ENCODE results near the gene EIF4H. TPM values are rescaled to one million over a fixed set of nuclear protein-coding genes. Genes with fewer than 3 reads are reported as not detected.

The EIF4H gene
- total RNA-seq, 1 experiment from 2014 or later: 453 TPM

DNA sequence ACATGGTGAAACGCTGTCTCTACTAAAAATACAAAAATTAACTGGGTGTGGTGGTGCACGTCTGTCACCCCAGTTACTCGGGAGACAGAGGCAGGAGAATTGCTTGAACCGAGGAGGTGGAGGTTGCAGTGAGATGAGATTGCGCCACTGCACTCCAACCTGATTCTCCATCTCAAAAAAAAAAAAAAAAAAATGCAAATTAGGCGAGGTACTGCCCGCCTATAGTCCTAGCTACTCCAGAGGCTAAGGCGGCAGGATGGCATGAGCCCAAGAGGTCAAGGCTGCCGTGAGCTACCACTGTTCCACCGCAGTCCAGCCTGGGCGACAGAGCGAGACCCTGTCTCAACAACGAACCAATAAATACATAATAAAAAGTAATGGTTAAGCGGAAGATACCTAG, 1.1 kb upstream of the EIF4H start:
- peak overlapping the region; percentile 95 for H3K4me3 ChIP-seq (ENCODE audit: low read depth, low read length, poor library complexity, severe bottlenecking)

DNA sequence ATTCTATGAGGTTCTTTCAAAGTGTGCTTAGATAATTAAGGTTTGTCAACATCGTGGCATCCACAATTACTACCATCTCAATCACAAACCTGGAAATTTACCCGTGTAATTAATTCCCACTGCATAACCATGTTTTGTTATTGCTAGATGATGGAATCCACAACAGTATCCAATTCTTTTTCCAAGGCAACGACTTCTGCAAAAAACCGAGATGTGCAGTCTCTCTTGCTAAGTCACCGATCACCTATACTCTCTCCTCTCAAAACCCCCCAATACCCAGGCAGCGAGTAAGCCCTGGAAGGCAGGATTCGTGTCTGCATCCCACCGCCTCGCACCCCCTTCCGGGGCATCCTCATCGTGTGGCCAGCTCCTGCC, 678 bp upstream of the EIF4H start:
- Histone ChIP-seq H3K4me1 (ENCODE audit: insufficient read depth, low read length, poor library complexity, severe bottlenecking) (peaks cover 36% of the 10 kb centered on the region), H3K36me3 (ENCODE audit: insufficient read depth, low read length, poor library complexity, severe bottlenecking) (peaks cover 22% of the 10 kb centered on the region), H3K9me3 (ENCODE audit: low read depth, low read length, poor library complexity, severe bottlenecking) (no peaks in the 10 kb centered on the region), H3K4me3 (ENCODE audit: low read depth, low read length, poor library complexity, severe bottlenecking) (peak overlapping the region; percentile 95), H3K27ac (ENCODE audit: low read depth, low read length, poor library complexity, severe bottlenecking) (peak overlapping the region; percentile 97), H3K27me3 (replicated peaks; ENCODE audit: insufficient read depth, low read depth, low read length, poor library complexity) (no peaks in the 10 kb centered on the region)
- DNase-seq (ENCODE audit: low spot score): no peak
- TSS peak; percentile 63 for BruUV-seq (replicated peaks)
- TF ChIP-seq, protein P1, sequence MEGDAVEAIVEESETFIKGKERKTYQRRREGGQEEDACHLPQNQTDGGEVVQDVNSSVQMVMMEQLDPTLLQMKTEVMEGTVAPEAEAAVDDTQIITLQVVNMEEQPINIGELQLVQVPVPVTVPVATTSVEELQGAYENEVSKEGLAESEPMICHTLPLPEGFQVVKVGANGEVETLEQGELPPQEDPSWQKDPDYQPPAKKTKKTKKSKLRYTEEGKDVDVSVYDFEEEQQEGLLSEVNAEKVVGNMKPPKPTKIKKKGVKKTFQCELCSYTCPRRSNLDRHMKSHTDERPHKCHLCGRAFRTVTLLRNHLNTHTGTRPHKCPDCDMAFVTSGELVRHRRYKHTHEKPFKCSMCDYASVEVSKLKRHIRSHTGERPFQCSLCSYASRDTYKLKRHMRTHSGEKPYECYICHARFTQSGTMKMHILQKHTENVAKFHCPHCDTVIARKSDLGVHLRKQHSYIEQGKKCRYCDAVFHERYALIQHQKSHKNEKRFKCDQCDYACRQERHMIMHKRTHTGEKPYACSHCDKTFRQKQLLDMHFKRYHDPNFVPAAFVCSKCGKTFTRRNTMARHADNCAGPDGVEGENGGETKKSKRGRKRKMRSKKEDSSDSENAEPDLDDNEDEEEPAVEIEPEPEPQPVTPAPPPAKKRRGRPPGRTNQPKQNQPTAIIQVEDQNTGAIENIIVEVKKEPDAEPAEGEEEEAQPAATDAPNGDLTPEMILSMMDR (conservative IDR thresholded peaks at IDR 0.05; ENCODE audit: low read depth, low read length): no peak
- no peak for TF ChIP-seq EZH2 (IDR thresholded peaks at IDR 0.05; ENCODE audit: borderline replicate concordance, low read depth, low read length, poor library complexity, severe bottlenecking)
- CTCF ChIA-PET: interaction anchor here (1.0 kb wide), 1 partner anchor 29 kb away, joined by 3 read pairs; no protein-coding TSS in a partner anchor
- POLR2A ChIA-PET (ENCODE audit: low non-redundant PET): no interaction called here
- intact Hi-C loops (cut with micrococcal nuclease; ENCODE audit: unreplicated experiment): no loop called here

More for the DNA sequence above, 1.1 kb upstream of the EIF4H start:
- Histone ChIP-seq H3K27me3 (replicated peaks; ENCODE audit: insufficient read depth, low read depth, low read length, poor library complexity) (no peaks in the 10 kb centered on the region), H3K27ac (ENCODE audit: low read depth, low read length, poor library complexity, severe bottlenecking) (peak overlapping the region; percentile 97), H3K9me3 (ENCODE audit: low read depth, low read length, poor library complexity, severe bottlenecking) (no peaks in the 10 kb centered on the region), H3K36me3 (ENCODE audit: insufficient read depth, low read length, poor library complexity, severe bottlenecking) (peaks cover 22% of the 10 kb centered on the region), H3K4me1 (ENCODE audit: insufficient read depth, low read length, poor library complexity, severe bottlenecking) (peaks cover 32% of the 10 kb centered on the region)
- intact Hi-C loops (cut with micrococcal nuclease; ENCODE audit: unreplicated experiment): no loop called here
- ChIA-PET CTCF (interaction anchor here (1.0 kb wide), 1 partner anchor 29 kb away, joined by 3 read pairs; no protein-coding TSS in a partner anchor), POLR2A (ENCODE audit: low non-redundant PET) (no interaction called here)
- DNase-seq (ENCODE audit: low spot score): no peak
- TF ChIP-seq EZH2 (IDR thresholded peaks at IDR 0.05; ENCODE audit: borderline replicate concordance, low read depth, low read length, poor library complexity, severe bottlenecking): no peak
- TF ChIP-seq, protein P1 (conservative IDR thresholded peaks at IDR 0.05; ENCODE audit: low read depth, low read length): no peak
- BruUV-seq (replicated peaks): no TSS peak

GRCh38 chr7:74174606-74175082, 488 bp downstream of the EIF4H start:
- no peaks in the 10 kb centered on the region for H3K27me3 ChIP-seq (replicated peaks; ENCODE audit: insufficient read depth, low read depth, low read length, poor library complexity)
- intact Hi-C loops (cut with micrococcal nuclease; ENCODE audit: unreplicated experiment): no loop called here
- BruUV-seq (replicated peaks): no TSS peak
- no peak for TF ChIP-seq EZH2 (IDR thresholded peaks at IDR 0.05; ENCODE audit: borderline replicate concordance, low read depth, low read length, poor library complexity, severe bottlenecking)
- TF ChIP-seq, protein P1 (conservative IDR thresholded peaks at IDR 0.05; ENCODE audit: low read depth, low read length): no peak
- peak overlapping the region; percentile 95 for H3K4me3 ChIP-seq (ENCODE audit: low read depth, low read length, poor library complexity, severe bottlenecking)
- peak; percentile 54 for DNase-seq (ENCODE audit: low spot score)
- peaks cover 44% of the 10 kb centered on the region for H3K4me1 ChIP-seq (ENCODE audit: insufficient read depth, low read length, poor library complexity, severe bottlenecking)
- ChIA-PET POLR2A (ENCODE audit: low non-redundant PET) (no interaction called here), CTCF (no interaction called here)
- peaks cover 32% of the 10 kb centered on the region for H3K36me3 ChIP-seq (ENCODE audit: insufficient read depth, low read length, poor library complexity, severe bottlenecking)
- H3K9me3 ChIP-seq (ENCODE audit: low read depth, low read length, poor library complexity, severe bottlenecking): no peaks in the 10 kb centered on the region
- H3K27ac ChIP-seq (ENCODE audit: low read depth, low read length, poor library complexity, severe bottlenecking): peak overlapping the region; percentile 97

Measured in A673 (cell line).